CD4-positive, alpha-beta T cell treated with Interleukin-4 for 1 hour (primary cell): ENCODE measurements around the gene SPPL2B.

Source experiments
- DNase-seq, 2 donors: peaks; one replicate each; pipeline ENCODE4 v3.0.0-alpha.2; 2020 to 2022

The SPPL2B gene

DNA sequence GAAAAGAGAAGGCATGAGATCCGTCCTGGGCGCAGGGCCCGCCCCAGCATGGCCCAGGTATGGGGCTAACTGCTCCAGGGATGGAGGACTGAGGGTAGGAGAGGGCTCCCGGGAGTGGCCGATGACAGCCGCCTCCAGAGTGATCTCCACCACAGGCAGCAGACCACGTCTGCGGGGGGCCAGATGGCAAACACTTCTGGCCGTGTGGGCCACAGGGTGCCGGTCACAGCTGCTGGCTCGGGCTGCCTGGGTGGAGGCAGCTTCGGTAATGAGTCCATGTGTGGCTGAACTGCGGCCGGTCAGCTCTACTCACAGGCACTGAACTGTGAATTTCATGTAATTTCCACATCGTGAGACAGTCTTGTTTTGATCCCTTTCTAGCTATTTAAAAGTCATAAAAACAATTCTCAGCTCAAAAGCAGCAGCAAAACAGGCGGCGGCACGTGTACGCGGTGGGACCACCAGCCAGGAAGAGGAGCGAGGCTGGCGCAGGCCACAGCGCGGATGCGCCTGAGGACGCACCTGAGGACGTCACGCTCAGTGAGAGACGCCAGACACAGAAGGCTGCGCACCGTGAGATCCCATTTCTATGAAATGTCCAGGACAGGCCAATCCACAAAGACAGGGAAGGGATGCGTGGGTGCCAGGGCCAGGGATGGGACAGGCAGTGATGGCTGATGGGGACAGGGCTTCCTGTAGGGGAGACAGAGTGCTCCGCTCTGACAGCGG is 4.1 kb upstream of the SPPL2B start:
- no peak for DNase-seq

DNA sequence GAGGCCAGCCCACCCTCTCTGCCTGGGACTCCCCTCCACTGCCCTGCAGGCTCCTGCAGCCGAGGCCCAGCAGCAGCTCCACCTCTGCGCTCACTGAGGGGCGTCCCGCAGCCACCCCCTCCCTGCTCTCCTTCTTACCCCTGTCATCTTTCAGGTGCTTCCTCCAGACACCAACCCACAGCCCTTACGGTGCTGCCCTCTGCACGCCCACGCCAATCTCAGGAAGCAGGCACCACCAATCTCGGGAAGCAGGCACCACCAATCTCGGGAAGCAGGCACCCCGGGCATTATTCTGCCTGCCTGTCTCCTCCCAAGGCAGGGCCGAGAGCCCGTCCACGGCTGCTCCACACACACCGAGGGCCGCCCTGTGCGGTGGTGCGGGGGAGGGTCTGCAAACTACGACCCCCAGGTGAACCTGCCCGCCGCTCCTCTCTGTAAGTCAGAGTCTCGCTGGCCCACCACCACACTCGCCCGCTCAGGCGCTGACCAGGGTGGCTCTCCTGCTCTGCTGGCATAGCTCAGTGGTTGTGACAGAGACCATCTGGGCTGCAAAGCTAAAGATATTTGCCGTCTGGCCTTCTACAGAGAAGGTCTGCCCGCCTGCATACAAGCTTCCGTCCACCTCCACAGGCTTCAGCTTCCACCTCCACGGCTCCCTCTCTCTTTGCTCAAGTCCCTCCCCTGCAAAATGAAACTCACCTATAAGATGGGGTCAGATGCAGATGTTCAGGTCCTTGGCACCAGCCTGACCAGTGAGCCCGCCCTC is 3.0 kb upstream of the SPPL2B start:
- no peak for DNase-seq

DNA sequence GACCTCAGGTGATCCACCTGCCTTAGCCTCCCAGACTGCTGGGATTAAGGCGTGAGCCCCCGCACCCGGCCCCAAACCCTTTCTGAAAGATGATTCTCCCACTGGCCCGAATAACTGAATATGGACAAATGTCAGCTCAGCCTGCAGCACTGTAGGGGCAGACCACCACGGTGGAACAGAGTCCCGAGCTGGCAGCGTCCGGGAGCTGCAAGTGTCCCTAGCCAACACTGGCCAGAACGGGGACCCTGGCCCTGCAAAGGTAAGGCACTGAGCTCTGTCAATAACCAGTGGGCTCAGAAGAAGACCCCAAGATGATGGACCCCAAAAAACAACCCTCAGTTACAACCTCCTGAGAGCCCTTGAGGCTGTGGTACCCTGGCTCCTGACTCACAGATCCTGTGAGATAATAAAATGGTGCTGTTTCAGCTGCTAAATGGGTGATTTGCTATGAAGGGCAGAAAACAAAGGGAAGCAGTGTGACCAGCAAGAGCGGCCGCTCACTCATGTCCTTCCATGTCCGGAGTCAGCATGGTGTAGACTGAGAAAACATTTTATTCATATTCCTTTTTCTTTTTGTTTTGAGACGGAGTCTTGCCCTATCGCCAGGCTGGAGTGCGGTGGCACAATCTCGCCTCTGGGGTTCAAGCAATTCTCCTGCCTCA is 1.7 kb upstream of the SPPL2B start:
- DNase-seq, result no peak

DNA sequence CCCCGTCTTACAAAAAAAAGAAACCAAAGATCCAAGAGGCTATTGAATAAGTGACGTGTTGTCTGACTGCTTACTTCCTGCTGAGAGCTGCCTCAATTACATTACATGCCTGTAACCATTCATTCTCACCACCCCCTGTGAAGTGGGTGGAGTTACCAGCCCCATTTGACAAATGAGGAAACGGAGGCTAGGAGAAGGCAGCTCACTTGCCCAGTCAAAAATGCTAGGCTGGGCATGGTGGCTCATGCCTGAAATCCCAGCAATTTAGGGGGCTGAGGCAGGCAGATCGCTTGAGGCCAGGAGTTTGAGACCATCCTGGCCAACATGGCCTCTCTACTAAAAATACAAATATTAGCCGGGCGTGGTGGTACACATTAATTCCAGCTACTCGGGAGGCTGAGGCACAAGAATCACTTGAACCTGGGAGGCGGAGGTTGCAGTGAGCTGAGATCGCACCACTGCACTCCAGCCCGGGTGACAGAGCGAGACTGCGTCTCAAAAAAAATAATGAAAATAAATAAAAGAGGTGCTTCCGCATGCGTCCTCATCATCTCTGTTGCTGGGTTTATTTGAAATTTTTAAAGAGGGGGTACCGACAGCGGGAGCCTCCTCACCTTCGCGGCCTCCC is 597 bp upstream of the SPPL2B start:
- DNase-seq, result peak; percentile 78 to 82

DNA sequence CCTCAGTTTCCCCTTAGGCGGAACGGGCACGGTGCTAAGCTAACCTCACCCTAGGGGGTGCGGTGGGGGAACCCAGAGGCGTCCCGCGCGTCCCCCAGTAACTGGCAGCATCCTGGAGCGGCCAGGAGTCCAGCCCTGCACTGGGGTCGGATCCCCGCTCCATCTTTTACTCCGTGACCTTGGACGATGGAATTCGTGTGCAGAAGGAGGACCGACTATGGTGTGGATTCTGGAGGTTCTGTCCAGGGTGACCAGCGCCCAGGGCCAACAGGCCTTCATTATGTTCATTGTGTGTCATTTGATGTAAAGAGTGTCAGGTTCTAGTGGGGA is 630 bp downstream of the SPPL2B start:
- DNase-seq, result no peak

DNA sequence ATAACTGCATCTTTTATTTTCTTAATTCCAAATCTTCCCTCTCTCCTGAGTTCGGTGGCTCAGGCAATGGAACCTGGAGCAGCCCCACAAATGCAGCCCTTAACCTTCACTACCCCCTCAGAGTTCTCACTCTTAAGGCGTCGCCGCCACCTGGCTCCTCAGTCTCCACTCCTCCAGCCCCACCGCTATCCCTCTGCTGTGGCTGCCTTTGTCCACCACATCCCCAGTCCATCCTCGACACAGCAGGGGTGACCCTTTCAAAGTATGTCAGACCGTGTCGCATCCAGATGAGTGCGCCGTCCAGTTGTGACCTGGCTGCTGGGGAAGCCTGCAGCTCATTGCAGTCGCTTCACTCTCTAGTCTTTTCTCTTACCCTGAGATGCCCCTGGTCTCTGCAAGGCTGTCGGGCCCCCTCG is 1.0 kb downstream of the SPPL2B start:
- DNase-seq, result no peak

DNA sequence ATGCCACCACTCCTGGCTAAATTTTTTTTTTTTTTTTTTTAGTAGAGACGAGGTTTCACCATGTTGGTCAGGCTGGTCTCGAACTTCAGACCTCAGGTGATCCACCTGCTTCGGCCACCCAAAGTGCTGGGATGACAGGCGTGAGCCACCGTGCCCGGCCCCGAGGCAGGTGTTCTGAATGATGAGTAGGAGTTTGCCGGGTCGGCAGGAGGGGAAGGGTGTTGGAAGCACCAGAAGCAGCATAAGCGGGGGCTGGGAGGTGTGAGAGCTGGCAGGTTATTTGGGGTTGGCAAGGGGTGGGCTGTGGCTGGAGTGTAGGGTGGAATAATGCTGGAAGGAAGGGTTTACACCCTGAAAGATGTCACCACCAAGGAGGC is 1.8 kb downstream of the SPPL2B start:
- no peak for DNase-seq

DNA sequence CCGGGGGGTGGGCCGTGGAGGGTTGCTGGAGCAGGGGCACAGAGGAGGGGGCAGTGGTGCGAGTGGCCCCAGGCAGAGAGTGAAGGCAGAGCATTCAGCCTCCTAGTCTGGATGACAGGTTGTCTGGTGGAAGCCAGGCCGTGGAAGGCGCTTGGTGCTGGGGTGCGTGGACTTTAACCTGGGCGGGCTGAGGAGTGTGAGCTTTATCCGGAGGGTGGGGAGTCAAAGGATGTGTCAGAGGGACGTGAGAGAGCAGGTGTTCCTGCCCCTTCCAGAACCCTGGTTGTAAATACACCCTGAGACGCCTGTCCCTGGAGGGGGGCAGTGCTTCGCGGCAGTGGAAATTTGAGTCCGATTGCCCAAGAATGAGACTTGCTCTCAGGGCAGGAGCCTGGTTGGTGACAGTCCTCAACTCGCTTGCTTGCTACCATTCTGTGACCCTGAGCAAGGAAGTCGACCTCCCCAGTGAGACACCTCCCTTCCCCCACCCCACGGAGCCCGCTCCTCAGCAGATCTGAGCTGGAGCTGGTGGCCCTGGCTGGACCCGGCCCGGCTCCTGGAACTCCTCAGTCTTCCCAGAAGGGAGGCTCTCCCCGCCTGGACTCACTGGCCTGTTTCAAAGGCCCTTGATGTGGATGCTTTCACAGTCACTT is 2.3 kb downstream of the SPPL2B start:
- no peak for DNase-seq

DNA sequence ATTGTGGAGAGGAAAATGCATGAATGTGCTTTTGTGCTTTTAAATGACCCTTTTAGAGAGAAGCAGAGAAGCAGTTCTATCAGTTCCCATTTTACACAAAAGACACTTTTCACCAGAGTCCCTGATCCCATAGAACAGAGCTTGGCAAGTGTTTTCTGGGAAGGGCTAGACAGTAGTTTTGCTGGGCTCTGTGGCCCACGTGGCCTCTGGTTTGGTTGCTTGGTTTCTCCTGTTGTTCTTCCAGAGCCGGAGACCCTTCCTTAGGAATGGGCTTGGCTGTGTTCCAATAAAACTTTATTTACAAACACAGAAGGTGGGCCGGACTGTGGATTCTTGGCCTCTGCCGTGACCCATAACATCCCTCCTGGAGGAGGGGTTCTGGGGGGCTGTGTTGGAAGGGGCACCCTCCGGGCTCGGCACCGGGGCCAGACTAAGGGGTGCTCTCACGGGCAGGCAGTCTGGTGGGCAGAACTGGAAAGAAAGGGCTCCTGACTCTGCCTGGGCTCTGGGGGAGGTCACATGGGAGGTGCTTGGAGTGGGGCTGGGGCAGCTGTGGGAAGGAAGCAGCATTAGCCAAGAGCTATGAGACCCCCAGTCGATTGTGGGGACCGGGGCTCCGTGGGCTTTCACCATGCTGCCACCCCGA is 3.2 kb downstream of the SPPL2B start:
- DNase-seq, result no peak

DNA sequence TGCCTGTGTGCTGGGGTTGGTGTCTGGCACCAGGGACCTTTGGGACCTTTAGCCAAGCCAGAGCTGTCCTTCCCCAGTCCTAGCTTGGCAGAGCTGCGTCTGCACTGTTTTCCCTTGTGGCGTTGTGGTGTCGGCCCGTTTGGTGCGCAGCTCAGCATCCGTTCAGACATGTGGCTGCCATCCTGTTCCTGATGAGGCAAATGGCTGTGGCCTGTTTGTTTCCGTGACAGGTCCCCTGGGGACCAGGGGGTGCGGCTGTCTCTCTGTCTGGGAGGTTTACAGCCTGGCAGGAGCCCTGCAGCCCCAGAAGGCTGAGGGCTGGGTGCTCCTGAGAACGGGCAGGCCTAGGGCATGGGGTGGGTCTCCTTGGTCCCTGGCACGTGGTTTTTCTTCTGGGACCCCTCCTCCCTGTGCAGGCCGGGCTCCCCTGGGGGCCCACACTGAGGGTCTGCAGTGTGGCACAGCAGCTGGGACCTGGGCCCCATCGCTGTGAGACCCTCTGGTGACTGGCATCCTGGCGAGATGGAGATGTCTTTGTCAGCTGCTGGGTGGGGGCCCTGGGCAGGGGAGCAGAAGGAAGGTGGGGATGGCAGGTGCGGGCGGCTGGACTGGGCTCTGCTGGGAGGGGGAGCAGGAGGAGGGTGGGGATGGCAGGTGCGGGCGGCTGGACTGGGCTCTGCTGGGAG is 4.0 kb downstream of the SPPL2B start:
- peak; percentile 31 to 84 for DNase-seq

DNA sequence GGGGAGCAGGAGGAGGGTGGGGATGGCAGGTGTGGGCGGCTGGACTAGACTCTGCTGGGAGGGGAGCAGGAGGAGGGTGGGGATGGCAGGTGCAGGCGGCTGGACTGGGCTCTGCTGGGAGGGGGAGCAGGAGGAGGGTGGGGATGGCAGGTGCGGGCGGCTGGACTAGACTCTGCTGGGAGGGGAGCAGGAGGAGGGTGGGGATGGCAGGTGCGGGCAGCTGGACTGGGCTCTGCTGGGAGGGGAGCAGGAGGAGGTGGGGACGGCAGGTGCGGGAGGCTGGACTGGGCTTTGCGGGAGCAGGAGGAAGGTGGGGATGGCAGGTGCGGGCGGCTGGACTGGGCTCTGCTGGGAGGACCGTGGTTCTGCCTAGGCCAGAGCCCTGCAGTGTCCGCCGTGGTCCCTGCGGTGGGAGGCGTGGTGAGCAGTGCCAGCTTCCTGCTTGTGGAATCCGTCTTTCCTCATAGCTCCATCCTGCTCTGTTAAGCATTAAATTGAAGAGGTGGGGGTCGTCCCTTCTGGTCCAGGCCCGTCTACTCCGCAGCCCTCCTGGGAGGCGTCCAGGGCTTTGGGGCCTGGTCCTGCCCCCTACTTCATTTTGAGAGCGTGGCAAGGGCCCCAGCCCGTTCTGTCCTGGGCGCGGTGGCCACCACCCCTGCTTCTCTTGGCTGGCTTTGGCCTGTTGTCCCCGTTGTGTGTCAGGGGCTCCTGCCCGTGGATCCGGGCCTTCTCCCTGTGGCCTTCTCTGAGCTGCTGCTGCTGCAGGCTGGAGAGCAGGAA is 4.7 kb downstream of the SPPL2B start:
- DNase-seq, result no peak

DNA sequence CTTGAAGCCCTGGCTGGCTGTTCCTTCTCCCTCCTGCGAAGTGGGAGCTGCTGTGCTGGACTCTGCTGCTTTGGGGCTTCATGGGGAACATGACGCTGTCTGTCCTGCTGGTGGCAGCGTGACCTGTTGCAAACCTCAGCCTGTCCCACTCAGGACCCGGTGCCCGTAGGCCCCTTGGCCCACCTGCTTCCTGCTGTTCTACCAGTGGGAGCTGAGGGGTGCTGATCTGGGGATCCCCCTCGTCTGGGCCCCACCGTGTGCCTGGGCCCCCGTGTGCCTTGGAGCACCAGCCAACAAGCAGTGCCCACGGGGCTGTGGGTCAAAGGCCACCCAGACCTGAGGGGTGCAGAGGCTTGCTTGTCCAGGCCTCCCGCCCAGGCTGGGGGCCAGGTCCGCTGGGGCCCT is 5.3 kb downstream of the SPPL2B start:
- DNase-seq, result no peak

DNA sequence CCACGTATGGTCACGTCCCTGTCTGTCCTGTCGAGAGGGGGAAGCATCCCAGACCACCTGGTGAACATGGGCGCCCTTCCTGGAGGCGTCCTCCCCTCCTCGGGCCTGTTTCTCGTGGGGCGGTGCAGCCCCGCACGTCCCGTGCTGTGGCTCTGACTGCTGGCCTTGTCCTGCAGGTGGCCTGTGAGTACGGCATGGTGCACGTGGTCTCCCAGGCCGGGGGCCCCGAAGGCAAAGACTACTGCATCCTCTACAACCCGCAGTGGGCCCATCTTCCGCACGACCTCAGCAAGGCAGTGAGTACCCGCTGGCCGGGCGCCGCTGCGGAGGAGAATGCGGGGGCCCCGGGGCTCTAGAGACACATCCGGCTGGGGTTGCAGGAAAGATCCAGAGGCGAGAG is 5.9 kb downstream of the SPPL2B start:
- no peak for DNase-seq

DNA sequence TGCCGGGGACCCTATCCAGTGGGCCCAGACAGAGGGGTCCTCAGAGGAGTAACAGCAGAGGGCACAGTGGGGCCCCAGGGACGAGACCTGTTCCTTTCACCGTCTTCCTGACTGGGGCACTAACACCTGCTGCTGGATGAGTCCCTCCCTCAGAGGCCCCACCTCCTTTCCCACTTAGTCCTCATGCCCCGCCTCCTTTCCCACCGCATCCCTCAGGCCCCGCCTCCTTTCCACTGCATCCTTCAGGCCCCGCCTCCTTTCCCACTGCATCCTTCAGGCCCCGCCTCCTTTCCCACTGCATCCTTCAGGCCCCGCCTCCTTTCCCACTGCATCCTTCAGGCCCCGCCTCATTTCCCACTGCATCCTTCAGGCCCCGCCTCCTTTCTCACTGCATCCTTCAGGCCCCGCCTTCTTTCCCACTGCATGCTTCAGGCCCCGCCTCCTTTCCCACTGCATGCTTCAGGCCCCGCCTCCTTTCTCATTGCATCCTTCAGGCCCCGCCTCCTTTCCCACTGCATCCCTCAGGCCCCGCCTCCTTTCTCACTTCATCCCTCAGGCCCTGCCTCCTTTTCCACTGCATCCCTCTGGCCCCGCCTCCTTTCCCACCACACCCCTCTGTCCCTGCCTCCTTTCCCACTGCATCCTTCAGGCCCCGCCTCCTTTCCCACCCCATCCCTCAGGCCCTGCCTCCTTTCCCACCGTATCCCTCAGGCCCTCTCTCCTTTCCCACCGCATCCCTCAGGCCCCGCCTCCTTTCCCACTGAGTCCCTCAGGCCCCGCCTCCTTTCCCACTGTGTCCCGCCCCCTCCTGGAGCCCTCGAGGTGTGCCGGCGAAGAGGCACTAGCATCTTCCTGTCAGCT is 6.7 kb downstream of the SPPL2B start:
- DNase-seq, result no peak

DNA sequence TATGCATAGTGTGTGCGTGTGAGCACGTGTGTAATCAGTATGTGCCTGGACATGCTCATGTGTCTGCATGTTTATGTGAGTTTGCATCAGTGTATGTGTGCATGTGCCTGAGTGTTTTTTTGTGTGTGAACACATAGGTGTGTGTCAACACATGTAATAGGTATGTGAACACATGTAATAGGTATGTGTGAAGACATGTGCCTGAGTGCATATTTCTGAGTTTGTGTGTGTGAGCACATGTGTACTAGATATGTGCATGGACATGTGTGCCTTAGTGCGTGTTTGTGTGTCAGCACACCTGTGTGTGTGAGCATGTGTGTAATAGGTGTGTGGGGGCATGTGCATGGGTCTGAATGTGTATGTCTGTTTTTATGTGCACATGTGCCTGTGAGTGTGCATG is 7.4 kb downstream of the SPPL2B start:
- no peak for DNase-seq

DNA sequence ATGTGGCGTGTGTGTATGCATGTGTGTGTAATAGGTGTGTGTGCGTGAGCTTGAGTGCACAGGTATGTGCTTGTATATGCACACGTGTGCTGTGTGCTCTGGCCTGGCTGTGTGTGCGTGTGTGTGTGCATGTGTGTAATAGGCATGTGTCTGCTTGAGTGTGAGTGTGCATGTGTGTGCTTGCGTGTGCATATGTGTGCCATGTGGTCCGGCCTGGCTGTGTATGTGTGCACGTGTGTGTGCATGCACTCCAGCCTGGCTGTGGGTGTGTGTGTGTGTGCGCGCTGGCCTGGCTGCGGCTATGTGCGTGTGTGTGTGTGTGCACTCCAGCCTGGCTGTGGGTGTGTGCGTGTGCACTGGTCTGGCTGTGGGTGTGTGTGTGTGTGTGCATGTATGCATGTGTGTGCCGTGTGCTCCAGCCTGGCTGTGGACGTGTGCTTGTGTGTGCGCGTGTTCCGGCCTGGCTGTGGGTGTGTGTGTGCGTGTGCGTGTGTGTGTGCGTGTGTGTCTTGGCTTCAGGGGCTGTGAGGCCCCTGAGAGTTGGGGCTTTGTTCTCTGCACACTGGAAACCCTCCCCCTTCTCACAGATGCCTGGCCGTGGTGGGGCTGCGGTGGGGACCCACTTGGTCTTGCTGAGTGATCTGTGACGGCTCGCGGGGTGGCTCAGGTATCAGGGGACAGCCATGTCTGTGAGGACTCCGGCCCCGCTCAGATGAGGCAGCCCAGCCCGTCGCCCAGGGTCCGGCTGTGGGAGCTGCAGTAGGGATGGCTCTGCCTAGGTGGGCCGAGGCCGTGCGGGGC is 8.2 kb downstream of the SPPL2B start:
- DNase-seq, result no peak

DNA sequence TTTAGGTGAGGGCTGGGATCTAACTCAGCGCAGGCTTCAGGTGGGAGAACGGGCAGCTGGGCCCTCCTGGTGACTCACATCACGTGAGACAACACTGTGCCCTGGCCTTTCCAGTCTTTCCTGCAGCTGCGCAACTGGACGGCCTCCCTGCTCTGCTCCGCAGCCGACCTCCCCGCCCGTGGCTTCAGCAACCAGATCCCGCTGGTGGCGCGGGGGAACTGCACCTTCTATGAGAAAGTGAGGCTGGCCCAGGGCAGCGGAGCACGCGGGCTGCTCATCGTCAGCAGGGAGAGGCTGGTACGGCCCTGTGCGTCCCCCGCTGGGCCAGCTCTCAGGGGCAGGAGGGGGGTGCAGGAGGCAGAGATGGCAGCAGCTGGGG is 8.8 kb downstream of the SPPL2B start:
- no peak for DNase-seq

DNA sequence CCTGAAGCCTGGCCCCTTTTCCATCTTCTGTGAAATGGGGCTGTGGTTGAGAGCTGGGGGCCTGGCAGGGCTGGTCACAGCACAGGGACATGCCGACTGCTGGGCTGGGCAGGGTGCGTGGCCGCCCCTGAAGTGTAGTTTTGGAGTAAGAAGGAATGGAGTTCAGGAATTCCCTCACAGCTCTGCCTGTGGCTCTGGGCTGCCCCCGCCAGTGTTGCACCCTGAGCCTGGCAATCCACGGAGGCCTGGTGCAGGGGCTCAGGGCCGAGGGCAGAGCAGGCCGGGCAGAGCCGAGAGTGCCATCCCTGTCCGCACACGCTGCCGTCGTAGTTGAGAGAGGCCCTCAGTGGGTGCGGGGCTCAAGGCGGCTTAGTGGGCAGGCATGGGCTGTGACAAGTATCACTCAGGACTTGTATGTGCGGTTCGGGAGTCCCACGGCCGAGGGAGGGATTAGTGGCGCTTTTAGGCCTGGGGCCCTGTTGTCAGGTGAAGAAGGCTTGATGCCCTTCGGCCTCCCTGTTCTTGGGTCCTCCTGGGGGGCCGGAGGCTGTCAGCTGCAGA is 9.7 kb downstream of the SPPL2B start:
- no peak for DNase-seq
